ENCODE results near the gene PPIF. TPM values are rescaled to one million over a fixed set of nuclear protein-coding genes. Genes with fewer than 3 reads are reported as not detected.

PPIF gene
- total RNA-seq, 1 donor from 2014 or later, result 120 TPM

DNA sequence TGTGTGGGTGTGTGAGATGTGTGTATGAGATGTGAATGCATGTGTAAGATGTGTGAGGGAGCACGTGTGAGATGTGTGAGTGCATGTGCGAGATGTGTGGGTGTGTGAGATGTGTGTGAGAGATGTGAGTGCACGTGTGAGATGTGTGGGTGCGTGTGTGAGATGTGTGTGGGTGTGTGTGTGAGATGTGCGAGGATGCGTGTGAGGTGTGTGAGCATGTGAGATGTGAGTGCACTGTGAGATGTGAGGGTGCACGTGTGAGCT lies 31.0 kb downstream of the PPIF start:
- peaks cover under 1% of the 10 kb centered on the region for H3K27me3 Mint-ChIP-seq (ENCODE audit: low read depth)
- no peak overlapping the region for H3K27ac Mint-ChIP-seq
- no peak overlapping the region for H3K4me3 Mint-ChIP-seq (ENCODE audit: low read depth)
- intact Hi-C loops (cut with micrococcal nuclease), result no loop called here
- no peak for DNase-seq (ENCODE audit: low spot score)
- H3K9me3 Mint-ChIP-seq, result no peaks in the 10 kb centered on the region
- H3K4me1 Mint-ChIP-seq (ENCODE audit: low read depth), result peaks cover 3% of the 10 kb centered on the region
- H3K36me3 Mint-ChIP-seq (ENCODE audit: low read depth), result no peaks in the 10 kb centered on the region

DNA sequence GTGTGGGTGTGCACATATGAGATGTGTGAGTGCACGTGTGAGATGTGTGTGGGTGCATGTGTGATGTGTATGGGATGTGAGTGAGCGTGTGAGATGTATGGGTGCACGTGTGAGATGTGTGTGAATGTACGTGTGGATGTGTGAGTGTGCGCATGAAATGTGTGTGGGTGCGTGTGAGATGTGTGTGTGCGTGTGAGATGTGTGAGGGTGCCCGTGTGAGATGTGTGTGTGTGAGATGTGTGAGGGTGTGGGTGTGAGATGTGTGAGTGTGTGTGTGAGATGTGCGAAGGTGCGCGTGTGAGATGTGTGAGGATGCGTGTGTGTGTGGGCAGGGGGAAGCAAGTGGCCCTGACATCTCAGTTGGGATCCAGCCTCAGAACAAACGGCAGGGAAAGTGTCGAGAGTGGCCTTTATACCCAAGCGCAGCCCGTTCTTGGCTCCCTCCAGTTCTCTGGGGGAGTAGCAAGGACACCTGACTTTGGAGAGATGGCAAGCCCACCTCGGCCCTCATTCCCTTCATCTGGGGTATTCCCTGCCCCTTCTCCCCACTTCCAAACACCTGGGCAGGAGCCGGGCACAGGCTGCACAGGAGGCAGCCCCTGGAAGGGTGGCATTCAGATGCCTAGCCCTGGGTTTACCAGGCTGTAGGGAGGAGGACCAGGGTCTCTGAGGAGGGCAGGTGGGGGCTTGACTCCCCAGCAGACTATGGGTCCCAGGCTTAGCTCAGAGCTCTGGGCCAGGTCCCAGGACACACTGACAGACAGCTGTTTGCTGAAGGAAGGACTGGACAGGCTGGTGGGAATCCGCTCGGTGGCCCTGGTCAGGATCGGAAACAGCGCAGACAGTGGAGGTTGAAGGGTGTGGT lies 31.6 kb downstream of the PPIF start:
- H3K36me3 Mint-ChIP-seq (ENCODE audit: low read depth), result no peaks in the 10 kb centered on the region

DNA sequence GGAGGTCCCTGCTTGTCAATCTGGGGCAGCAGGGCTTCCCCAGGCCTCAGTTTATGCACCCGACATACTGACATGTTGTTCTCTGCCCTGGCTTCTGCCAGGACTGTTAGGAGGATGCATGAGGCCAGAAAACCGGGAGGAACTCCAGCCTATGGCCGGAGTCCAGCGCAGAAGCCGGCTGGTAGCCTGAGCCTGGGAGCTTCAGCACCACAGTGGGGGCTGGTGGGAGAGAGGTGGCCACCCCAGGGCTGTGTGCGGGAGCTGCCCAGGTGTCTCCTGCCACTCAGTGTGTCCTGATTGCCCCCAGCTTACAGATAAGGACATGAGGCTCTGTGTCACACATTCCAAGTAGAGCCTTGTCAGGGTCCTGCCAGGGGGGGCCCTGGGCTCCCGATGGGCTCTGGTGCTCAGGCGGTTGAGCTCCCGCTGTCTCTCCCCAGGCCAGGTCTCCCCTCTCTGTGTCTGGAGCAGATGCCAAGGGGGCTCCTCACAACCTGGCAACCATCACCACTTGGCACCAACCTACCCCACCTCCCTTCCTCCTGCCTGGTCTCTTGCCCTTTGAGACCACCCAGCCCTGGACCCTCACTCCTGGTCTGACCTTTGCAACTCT lies 32.3 kb downstream of the PPIF start:
- intact Hi-C loops (cut with micrococcal nuclease), result no loop called here
- H3K27ac Mint-ChIP-seq, result no peak overlapping the region
- DNase-seq (ENCODE audit: low spot score), result no peak
- H3K4me3 Mint-ChIP-seq (ENCODE audit: low read depth), result no peak overlapping the region
- H3K36me3 Mint-ChIP-seq (ENCODE audit: low read depth), result no peaks in the 10 kb centered on the region
- no peaks in the 10 kb centered on the region for H3K27me3 Mint-ChIP-seq (ENCODE audit: low read depth)
- peaks cover 2% of the 10 kb centered on the region for H3K4me1 Mint-ChIP-seq (ENCODE audit: low read depth)
- no peaks in the 10 kb centered on the region for H3K9me3 Mint-ChIP-seq

More for the DNA sequence above, 31.6 kb downstream of the PPIF start:
- no peak overlapping the region for H3K4me3 Mint-ChIP-seq (ENCODE audit: low read depth)
- H3K9me3 Mint-ChIP-seq, result no peaks in the 10 kb centered on the region
- H3K4me1 Mint-ChIP-seq (ENCODE audit: low read depth), result peaks cover 3% of the 10 kb centered on the region
- no peaks in the 10 kb centered on the region for H3K27me3 Mint-ChIP-seq (ENCODE audit: low read depth)
- intact Hi-C loops (cut with micrococcal nuclease), result no loop called here
- H3K27ac Mint-ChIP-seq, result no peak overlapping the region
- no peak for DNase-seq (ENCODE audit: low spot score)

DNA sequence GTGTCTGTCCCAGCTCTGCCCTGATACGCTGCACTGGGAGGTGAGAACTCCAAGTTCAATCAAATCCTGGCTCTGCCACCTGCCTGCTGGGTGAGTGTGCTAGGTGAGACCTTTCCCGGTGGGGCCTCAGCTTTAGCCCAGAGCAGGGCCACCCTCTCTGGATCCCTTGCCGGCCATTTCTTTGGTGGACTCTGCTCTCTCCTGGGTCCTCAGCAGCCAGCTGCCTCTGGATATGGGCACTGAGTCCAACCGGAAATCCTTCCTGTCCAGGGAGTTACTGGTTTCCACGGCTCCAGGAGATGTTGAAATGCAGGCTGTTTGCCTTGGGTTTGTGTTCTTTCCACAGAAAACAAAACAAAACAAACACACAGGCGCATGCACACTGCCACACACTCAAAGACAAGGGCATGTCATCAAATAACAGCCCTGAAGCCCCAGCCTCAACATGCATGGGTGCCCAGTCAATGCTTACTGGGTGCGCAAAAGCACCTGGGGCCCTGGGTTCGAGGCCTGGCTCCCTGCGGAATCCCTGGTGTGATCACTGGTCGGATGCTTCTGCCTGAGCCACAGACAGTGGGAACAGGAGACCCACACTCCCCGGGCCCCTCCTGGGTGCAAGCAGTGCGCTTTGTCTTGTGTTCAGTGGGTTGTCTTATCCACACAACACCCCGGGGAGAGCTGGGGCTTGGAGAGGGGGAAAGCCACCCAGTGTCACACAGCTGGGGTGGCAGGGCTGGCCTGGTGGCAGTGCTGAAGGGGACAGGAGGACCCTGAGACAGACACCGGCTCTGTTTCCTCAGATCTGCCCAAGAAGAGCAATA lies 33.1 kb downstream of the PPIF start:
- Mint-ChIP-seq H3K4me1 (ENCODE audit: low read depth) (no peaks in the 10 kb centered on the region), H3K27me3 (ENCODE audit: low read depth) (no peaks in the 10 kb centered on the region), H3K36me3 (ENCODE audit: low read depth) (no peaks in the 10 kb centered on the region), H3K9me3 (no peaks in the 10 kb centered on the region), H3K27ac (no peak overlapping the region), H3K4me3 (ENCODE audit: low read depth) (no peak overlapping the region)
- intact Hi-C loops (cut with micrococcal nuclease), result no loop called here
- DNase-seq (ENCODE audit: low spot score), result no peak

DNA sequence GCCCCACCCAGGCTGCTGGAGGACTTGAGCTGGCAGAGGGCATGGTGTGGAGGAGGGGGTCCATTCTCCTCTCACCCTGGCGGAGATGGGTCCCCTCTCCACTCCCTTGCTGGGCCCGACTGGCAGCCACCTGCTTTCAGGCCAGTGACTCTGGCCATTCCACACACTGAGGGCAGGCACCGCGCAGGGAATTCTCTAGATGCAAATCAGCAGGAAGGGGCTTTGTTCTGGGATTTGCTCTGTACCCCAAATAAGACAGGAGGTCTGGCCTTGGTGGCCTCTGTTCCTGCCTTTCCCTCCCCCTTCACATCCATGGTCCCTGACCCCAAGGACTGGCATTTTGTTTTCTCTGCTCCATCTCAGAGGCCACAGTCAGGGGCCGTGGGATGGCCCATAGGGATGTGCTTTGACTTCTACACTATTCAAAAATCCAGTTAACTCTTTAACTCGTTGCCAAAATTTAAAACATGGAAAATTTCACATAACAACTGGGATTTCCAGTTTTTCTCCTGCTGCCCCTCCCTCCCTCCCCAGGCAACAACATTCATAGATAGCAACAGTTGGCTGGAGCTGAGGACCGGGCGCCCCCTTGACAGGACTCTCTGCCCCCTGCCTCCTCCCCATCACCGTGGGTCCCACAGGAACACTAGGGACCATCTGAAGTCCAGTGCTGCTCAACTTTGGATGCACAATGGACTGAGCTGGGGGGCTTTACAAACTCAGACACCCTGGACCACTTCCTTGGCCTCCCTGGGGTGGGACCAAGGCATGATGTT lies 33.9 kb downstream of the PPIF start:
- Mint-ChIP-seq H3K27me3 (ENCODE audit: low read depth) (no peaks in the 10 kb centered on the region), H3K27ac (no peak overlapping the region), H3K36me3 (ENCODE audit: low read depth) (no peaks in the 10 kb centered on the region), H3K4me1 (ENCODE audit: low read depth) (no peaks in the 10 kb centered on the region), H3K4me3 (ENCODE audit: low read depth) (no peak overlapping the region), H3K9me3 (no peaks in the 10 kb centered on the region)
- intact Hi-C loops (cut with micrococcal nuclease), result no loop called here
- no peak for DNase-seq (ENCODE audit: low spot score)

DNA sequence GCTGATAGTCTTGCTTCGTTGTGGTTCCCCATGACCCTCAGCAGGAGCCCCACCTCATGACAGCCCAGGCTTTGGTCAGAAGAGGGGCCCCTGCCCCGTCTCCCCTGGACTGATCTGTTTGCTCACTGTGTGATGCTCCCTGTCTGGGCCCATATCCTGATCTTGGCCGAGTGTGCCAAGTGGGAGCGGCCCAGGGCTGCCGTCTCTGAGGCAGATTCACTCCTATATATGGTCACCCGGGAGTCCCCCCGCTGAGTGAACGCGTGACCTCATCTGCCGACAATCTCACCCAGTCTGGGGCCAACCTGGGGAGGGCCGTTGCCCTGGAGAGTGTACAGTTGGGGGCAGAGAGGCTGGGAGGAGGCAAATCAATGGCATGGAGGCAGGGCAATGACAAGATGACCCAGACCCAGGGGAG lies 34.5 kb downstream of the PPIF start:
- Mint-ChIP-seq H3K36me3 (ENCODE audit: low read depth) (no peaks in the 10 kb centered on the region), H3K27me3 (ENCODE audit: low read depth) (no peaks in the 10 kb centered on the region), H3K4me3 (ENCODE audit: low read depth) (no peak overlapping the region), H3K27ac (no peak overlapping the region), H3K9me3 (no peaks in the 10 kb centered on the region), H3K4me1 (ENCODE audit: low read depth) (no peaks in the 10 kb centered on the region)
- no peak for DNase-seq (ENCODE audit: low spot score)
- intact Hi-C loops (cut with micrococcal nuclease), result no loop called here

DNA sequence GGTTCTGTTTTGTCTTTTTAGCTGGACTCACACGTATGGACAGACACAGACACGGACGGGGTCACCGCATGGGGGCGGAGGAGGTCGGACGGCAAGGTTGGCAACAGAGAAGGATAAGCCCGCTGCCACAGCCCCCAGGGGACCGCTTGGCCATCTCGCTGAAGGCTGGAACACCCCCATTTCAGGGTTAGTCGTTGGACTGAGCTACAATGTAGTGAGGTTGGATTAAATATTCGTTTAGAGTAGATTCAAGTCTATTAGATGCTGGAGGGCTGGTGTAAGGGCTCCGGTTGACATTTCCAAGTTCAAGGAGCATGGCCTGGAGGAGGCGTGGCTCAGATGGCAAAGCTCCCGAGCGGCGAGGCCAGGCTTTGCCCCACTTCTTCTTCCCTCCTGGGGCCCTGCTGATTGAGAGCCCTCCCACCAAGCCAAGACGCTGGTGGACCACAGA lies 35.2 kb downstream of the PPIF start:
- Mint-ChIP-seq H3K4me3 (ENCODE audit: low read depth) (no peak overlapping the region), H3K36me3 (ENCODE audit: low read depth) (no peaks in the 10 kb centered on the region), H3K27ac (no peak overlapping the region), H3K9me3 (no peaks in the 10 kb centered on the region), H3K27me3 (ENCODE audit: low read depth) (no peaks in the 10 kb centered on the region), H3K4me1 (ENCODE audit: low read depth) (no peaks in the 10 kb centered on the region)
- DNase-seq (ENCODE audit: low spot score), result no peak
- intact Hi-C loops (cut with micrococcal nuclease), result no loop called here

DNA sequence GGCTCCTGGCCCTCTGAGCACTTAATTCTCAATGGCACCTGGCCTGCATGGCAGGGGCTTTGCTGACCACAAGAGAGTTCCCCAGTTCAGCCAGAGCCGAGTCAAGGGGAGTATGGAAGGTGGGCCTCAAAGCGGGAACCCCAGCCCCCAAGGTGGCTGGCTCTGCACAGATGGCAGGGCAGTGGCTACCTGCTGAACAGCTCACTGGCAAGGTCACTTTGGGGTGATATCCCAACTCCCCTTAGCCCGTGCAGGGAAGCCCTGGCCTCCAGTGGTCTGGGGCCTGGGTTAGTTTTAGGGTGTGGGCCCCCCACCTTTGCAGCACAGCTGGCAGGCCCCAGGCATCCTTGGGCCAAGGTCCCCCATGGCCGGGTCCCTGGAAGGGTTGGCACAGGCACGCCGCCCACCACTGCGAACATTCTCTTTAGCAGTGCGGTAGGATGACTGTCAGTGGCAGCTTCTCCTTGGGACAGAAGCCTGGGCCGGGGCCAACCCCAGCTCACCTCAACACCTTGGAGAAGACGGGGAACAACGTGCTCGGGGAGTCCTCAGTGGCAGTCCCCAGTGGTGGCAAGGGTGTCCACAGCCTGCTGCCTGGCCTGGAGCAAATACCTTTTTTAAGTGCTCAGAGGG lies 36.8 kb downstream of the PPIF start:
- no peaks in the 10 kb centered on the region for H3K9me3 Mint-ChIP-seq
- DNase-seq (ENCODE audit: low spot score), result no peak
- H3K4me1 Mint-ChIP-seq (ENCODE audit: low read depth), result peaks cover 3% of the 10 kb centered on the region
- no peaks in the 10 kb centered on the region for H3K27me3 Mint-ChIP-seq (ENCODE audit: low read depth)
- intact Hi-C loops (cut with micrococcal nuclease), result no loop called here
- H3K4me3 Mint-ChIP-seq (ENCODE audit: low read depth), result no peak overlapping the region
- no peak overlapping the region for H3K27ac Mint-ChIP-seq
- H3K36me3 Mint-ChIP-seq (ENCODE audit: low read depth), result no peaks in the 10 kb centered on the region

DNA sequence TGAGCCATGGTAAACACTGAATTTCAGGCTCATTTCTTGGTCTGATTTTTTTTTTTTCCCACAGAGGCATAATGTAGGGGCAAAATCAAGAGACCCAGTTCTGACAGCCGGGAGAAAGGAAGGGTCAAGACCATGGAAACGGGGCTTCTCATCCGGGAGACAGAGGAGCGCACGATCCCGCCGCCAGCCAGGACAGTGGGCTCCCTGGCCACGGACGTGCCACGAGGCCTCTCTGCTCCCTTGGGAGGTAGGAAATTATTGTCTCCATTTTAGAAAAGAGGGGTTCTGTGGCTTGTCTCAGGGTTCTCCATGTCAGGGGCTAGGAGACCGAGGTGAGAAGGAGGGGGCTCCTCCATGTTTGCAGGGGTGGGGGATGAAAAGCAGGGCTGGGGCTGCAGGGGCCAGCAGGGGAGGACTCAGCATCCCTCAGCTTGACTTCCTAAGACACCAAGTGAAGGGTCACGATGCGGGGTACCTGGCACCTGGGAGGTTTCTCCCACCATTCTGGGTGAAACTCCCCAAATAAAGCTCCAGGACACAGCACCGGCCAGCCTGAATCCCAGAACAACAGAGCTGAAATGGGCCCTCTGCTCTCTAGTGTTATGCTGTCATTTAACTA lies 37.6 kb downstream of the PPIF start:
- Mint-ChIP-seq H3K36me3 (ENCODE audit: low read depth) (no peaks in the 10 kb centered on the region), H3K4me3 (ENCODE audit: low read depth) (no peak overlapping the region), H3K4me1 (ENCODE audit: low read depth) (peaks cover 3% of the 10 kb centered on the region), H3K27ac (no peak overlapping the region), H3K9me3 (no peaks in the 10 kb centered on the region), H3K27me3 (ENCODE audit: low read depth) (no peaks in the 10 kb centered on the region)
- DNase-seq (ENCODE audit: low spot score), result no peak
- intact Hi-C loops (cut with micrococcal nuclease), result no loop called here

DNA sequence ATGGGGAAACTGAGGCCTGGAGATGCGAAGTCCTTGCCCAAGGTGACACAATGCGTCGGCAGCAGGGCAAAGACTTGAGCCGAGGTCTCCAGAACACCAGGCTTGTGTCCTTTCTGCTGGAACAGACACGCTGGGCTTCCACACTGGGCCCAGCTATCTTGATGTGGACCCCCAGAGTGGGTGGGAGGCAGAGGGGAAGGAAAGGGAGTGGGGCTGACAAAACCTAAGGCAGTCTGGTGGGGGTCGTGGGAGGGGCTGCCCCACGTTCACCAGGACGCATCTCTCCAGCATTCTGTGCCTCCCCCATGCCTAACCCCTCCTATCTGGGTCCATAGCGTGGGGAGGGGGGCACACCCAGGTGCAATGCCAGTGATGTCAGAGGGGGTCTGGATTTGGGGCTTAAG lies 38.1 kb downstream of the PPIF start:
- H3K27ac Mint-ChIP-seq, result no peak overlapping the region
- no peak for DNase-seq (ENCODE audit: low spot score)
- intact Hi-C loops (cut with micrococcal nuclease), result no loop called here
- H3K4me3 Mint-ChIP-seq (ENCODE audit: low read depth), result no peak overlapping the region
- peaks cover 3% of the 10 kb centered on the region for H3K4me1 Mint-ChIP-seq (ENCODE audit: low read depth)
- H3K36me3 Mint-ChIP-seq (ENCODE audit: low read depth), result no peaks in the 10 kb centered on the region
- H3K9me3 Mint-ChIP-seq, result no peaks in the 10 kb centered on the region
- H3K27me3 Mint-ChIP-seq (ENCODE audit: low read depth), result no peaks in the 10 kb centered on the region

DNA sequence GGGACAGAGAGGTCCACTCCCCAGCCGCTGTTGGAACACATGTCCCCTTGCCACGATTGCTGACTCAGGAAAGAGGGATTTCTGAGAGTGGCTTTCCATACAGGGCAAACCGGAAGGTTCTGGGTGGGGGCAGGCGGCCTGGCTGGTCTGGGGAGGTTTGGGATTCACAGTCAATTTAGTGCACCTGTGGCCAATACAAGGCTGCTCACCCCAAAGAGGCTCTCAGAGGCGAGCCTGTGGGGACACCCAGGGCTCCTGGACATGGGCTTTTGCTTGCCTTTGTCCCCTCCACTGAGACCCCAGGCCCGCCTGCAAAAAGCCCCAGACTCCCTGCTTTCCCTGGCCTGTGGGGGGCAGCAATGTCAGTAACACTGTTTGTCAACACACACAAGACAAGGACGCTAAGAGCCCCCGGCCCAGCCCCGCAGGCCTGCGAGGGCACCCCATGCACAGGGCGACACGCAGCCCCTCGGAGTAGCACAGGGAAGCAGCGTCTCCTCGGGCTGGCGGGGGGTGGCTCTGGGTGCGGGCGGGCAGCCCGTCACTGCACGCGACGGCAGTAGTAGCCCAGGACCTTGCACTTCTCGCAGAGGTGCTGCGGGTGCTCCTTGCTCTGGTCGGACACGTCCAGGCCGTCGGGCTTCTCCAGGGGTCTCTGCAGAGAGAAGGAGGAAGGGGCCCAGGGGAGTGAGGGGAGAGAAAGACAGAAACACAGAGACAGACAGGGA lies 38.7 kb downstream of the PPIF start:
- no peak overlapping the region for H3K4me3 Mint-ChIP-seq (ENCODE audit: low read depth)
- H3K36me3 Mint-ChIP-seq (ENCODE audit: low read depth), result no peaks in the 10 kb centered on the region
- H3K27ac Mint-ChIP-seq, result no peak overlapping the region
- H3K27me3 Mint-ChIP-seq (ENCODE audit: low read depth), result no peaks in the 10 kb centered on the region
- no peak for DNase-seq (ENCODE audit: low spot score)
- H3K9me3 Mint-ChIP-seq, result no peaks in the 10 kb centered on the region
- H3K4me1 Mint-ChIP-seq (ENCODE audit: low read depth), result peaks cover 3% of the 10 kb centered on the region
- intact Hi-C loops (cut with micrococcal nuclease), result no loop called here

Measured in activated T-helper 2 cell treated with anti-CD3 and anti-CD28 coated beads, Interferon-gamma antibody, Interleukin-2, Interleukin-4, amounts not matched to agents 10 μg/mL and 5 μg/mL and 100 μg/mL, durations not matched to agents 14 hours and 24 hours and 36 hours (primary cell).